Measurements from ENCODE around the gene CGB1.

DNA sequence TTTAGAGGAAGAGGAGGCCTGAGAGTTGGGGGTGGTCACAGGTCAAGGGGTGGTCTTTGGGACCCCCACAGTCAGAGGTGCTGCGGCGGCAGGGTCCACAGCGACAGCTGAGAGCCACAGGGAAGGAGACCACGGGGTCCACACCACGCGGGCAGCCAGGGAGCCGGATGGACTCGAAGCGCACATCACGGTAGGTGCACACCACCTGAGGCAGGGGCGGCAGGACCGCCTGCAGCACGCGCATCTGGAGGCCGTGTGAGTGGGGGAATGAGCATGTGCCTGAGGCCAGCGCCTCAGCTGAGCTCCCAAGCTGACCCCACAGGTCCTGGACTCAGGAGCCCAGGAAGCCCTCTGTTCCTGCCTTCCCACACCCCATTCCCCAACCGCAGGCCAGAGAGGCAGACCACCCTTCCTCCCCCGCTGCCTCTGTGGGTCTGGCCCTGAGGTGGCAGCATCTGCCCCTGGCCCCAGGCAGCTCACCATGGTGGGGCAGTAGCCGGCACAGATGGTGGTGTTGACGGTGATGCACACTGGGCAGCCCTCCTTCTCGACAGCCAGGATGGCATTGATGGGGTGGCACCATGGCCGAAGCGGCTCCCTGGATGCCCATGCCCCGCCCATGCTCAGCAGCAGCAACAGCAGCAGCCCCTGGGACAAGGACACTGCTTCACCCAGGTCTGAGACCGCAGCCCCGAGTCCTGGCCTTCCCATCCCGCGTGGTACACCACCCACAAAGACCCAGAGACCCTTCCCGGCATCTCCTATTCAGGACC lies 20.4 kb downstream of the CGB1 start:
- TF ChIP-seq CTCF (IDR thresholded peaks at IDR 0.05; ENCODE audit: borderline replicate concordance, extremely low read depth, low read length, poor library complexity, severe bottlenecking): no peak
- TF ChIP-seq EZH2 (IDR thresholded peaks at IDR 0.05; ENCODE audit: borderline replicate concordance, low read depth, low read length, severe bottlenecking): no peak

Data from DND-41 (cell line).